ENCODE results near the gene CSNK1D. TPM values are rescaled to one million over a fixed set of nuclear protein-coding genes. Genes with fewer than 3 reads are reported as not detected.

The CSNK1D gene
- polyA plus RNA-seq, 1 donor from 2014 or later, result 29.9 TPM

DNA sequence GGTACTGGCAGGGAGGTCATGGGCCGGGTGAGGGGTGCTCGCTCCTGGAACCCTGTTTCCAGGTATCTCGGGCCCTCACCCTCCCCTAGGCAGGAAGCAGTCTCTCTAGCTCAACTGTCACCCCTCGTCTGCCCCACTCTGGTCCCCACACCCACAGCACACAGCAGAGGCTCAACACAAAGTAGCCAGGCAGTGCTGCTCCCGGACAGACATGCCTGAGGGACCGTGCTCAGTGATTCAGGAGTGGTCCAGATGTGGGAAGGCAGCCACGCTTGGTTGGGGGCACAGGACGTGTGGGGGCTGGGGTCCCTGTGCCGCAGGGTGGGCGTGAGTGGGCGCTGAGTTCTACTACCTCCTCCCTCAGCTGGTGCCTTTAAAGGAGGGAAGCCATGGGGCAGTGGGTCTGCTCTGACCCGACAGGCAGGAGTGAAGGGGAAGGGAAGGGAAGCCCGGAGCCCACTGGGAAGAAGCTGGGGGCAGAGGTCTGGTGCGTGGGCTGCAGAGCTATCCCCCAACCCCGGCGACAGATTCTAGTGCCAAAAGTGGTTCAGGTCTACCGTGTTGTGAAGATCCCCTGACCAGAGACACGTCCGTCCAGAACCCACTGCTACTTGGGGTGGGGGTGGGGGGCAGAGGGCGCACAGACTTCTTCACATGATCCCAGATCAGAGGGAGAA, 32.9 kb downstream of the CSNK1D start:
- Histone ChIP-seq H3K9me3 (ENCODE audit: low read length) (no peaks in the 10 kb centered on the region), H4K20me1 (ENCODE audit: insufficient read depth) (peaks cover 6% of the 10 kb centered on the region), H3K79me2 (replicated peaks; ENCODE audit: insufficient read depth, low read length) (no peaks in the 10 kb centered on the region), H3K36me3 (ENCODE audit: insufficient read depth, low read length) (no peaks in the 10 kb centered on the region), H3F3A (ENCODE audit: insufficient read depth, low read length, poor library complexity, severe bottlenecking) (no peaks in the 10 kb centered on the region), H3K27me3 (ENCODE audit: insufficient read depth, low read depth, low read length) (no peaks in the 10 kb centered on the region), H3K4me3 (ENCODE audit: low read length) (no peak overlapping the region), H3K9ac (ENCODE audit: low read length) (no peak overlapping the region), H2AFZ (ENCODE audit: low read depth, low read length) (no peak overlapping the region), H3K4me2 (ENCODE audit: low read length) (no peak overlapping the region), H3K9me2 (ENCODE audit: insufficient read depth, low read length) (no peaks in the 10 kb centered on the region), H3K27ac (ENCODE audit: low read length) (no peak overlapping the region)
- no peak for TF ChIP-seq POLR2AphosphoS5 (IDR thresholded peaks at IDR 0.05)
- TF ChIP-seq RAD21 (conservative IDR thresholded peaks at IDR 0.05), result no peak
- TF ChIP-seq EP300 (conservative IDR thresholded peaks at IDR 0.05; ENCODE audit: poor library complexity, severe bottlenecking), result no peak
- no peak for TF ChIP-seq EZH2 (IDR thresholded peaks at IDR 0.05; ENCODE audit: borderline replicate concordance, insufficient read depth, low read length, poor library complexity, severe bottlenecking)
- TF ChIP-seq, protein P1, sequence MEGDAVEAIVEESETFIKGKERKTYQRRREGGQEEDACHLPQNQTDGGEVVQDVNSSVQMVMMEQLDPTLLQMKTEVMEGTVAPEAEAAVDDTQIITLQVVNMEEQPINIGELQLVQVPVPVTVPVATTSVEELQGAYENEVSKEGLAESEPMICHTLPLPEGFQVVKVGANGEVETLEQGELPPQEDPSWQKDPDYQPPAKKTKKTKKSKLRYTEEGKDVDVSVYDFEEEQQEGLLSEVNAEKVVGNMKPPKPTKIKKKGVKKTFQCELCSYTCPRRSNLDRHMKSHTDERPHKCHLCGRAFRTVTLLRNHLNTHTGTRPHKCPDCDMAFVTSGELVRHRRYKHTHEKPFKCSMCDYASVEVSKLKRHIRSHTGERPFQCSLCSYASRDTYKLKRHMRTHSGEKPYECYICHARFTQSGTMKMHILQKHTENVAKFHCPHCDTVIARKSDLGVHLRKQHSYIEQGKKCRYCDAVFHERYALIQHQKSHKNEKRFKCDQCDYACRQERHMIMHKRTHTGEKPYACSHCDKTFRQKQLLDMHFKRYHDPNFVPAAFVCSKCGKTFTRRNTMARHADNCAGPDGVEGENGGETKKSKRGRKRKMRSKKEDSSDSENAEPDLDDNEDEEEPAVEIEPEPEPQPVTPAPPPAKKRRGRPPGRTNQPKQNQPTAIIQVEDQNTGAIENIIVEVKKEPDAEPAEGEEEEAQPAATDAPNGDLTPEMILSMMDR (IDR thresholded peaks at IDR 0.05; ENCODE audit: poor library complexity, severe bottlenecking), result no peak

DNA sequence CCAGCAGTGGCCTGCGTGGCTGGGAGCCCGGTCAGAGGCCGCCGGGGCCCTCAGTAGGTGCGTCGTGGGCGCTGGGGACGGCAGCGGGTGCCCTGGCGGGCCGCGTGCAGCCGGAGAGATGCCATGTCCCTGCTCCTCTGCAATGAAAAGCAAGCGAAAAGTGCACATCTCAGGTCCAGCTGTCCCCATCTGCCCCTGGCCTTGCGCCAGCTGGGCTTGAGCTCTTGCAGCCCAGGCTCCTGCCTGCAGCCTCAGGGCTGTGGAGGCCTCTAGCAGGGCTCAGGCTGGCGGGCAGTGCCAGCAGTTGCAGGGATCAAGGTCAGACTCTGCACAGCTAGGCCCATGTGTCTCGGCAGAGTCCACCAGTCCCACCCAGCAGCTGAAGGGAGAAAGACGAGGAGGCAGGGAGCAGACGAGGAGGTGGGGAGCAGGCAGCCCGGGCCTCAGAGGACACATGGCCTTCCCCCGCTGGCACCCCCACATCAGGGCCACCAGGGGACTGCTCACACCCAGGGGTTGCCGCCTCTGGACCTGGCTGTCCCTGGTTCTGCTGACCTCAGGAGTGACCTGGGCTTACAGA, 33.5 kb downstream of the CSNK1D start:
- no peaks in the 10 kb centered on the region for H3F3A ChIP-seq (ENCODE audit: insufficient read depth, low read length, poor library complexity, severe bottlenecking)
- H3K27me3 ChIP-seq (ENCODE audit: insufficient read depth, low read depth, low read length), result no peaks in the 10 kb centered on the region
- H2AFZ ChIP-seq (ENCODE audit: low read depth, low read length), result no peak overlapping the region
- H3K36me3 ChIP-seq (ENCODE audit: insufficient read depth, low read length), result no peaks in the 10 kb centered on the region
- H3K4me3 ChIP-seq (ENCODE audit: low read length), result no peak overlapping the region
- no peak for TF ChIP-seq EP300 (conservative IDR thresholded peaks at IDR 0.05; ENCODE audit: poor library complexity, severe bottlenecking)
- TF ChIP-seq SMC3 (conservative IDR thresholded peaks at IDR 0.05; ENCODE audit: poor library complexity), result no peak
- no peak for TF ChIP-seq POLR2AphosphoS5 (IDR thresholded peaks at IDR 0.05)
- TF ChIP-seq TAF1 (IDR thresholded peaks at IDR 0.05; ENCODE audit: low read depth), result no peak
- no peak for TF ChIP-seq EZH2 (IDR thresholded peaks at IDR 0.05; ENCODE audit: borderline replicate concordance, insufficient read depth, low read length, poor library complexity, severe bottlenecking)
- TF ChIP-seq, protein P2, sequence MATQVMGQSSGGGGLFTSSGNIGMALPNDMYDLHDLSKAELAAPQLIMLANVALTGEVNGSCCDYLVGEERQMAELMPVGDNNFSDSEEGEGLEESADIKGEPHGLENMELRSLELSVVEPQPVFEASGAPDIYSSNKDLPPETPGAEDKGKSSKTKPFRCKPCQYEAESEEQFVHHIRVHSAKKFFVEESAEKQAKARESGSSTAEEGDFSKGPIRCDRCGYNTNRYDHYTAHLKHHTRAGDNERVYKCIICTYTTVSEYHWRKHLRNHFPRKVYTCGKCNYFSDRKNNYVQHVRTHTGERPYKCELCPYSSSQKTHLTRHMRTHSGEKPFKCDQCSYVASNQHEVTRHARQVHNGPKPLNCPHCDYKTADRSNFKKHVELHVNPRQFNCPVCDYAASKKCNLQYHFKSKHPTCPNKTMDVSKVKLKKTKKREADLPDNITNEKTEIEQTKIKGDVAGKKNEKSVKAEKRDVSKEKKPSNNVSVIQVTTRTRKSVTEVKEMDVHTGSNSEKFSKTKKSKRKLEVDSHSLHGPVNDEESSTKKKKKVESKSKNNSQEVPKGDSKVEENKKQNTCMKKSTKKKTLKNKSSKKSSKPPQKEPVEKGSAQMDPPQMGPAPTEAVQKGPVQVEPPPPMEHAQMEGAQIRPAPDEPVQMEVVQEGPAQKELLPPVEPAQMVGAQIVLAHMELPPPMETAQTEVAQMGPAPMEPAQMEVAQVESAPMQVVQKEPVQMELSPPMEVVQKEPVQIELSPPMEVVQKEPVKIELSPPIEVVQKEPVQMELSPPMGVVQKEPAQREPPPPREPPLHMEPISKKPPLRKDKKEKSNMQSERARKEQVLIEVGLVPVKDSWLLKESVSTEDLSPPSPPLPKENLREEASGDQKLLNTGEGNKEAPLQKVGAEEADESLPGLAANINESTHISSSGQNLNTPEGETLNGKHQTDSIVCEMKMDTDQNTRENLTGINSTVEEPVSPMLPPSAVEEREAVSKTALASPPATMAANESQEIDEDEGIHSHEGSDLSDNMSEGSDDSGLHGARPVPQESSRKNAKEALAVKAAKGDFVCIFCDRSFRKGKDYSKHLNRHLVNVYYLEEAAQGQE (IDR thresholded peaks at IDR 0.05; ENCODE audit: borderline replicate concordance), result no peak
- TF ChIP-seq MXI1 (conservative IDR thresholded peaks at IDR 0.05; ENCODE audit: poor library complexity, severe bottlenecking), result no peak
- TF ChIP-seq RAD21 (conservative IDR thresholded peaks at IDR 0.05), result no peak
- TF ChIP-seq, protein P1 (IDR thresholded peaks at IDR 0.05; ENCODE audit: poor library complexity, severe bottlenecking), result no peak
- H4K20me1 ChIP-seq (ENCODE audit: insufficient read depth), result peaks cover 6% of the 10 kb centered on the region
- no peak overlapping the region for H3K9ac ChIP-seq (ENCODE audit: low read length)
- H3K27ac ChIP-seq (ENCODE audit: low read length), result no peak overlapping the region
- no peak overlapping the region for H3K4me2 ChIP-seq (ENCODE audit: low read length)
- no peaks in the 10 kb centered on the region for H3K9me2 ChIP-seq (ENCODE audit: insufficient read depth, low read length)
- H3K79me2 ChIP-seq (replicated peaks; ENCODE audit: insufficient read depth, low read length), result no peaks in the 10 kb centered on the region
- no peaks in the 10 kb centered on the region for H3K9me3 ChIP-seq (ENCODE audit: low read length)

Data from neural cell (in vitro differentiated cells).